Lower leg skin (tissue), 4 donors: ENCODE measurements around the gene LIME1. TPM values are rescaled to one million over a fixed set of nuclear protein-coding genes. Genes with fewer than 3 reads are reported as not detected.

ENCODE experiments used
- DNase-seq, 2 donors: peaks; one replicate each; pipeline ENCODE4 v3.0.0-alpha.2; 2019; ENCODE audit warnings: low spot score in 2 of 2
- H3K4me3 ChIP-seq: fragments of 200-600 bp; sonication (generic); 2 replicates; pipeline ENCODE4 v1.5.1; 2017; ENCODE audit warnings: mild to moderate bottlenecking, low read depth; ENCODE audit not compliant: poor library complexity, severe bottlenecking
- CTCF ChIP-seq, 3 donors: fragments of 450-650 bp; IDR thresholded peaks; one replicate each; pipeline ENCODE4 v1.5.1; 2016; ENCODE audit warnings: antibody characterized with exemption in 3 of 3, mild to moderate bottlenecking in 3 of 3, moderate library complexity in 2 of 3
- POLR2A ChIP-seq, 2 donors: fragments of 450-650 bp; IDR thresholded peaks; one replicate each; pipeline ENCODE4 v1.6.1; 2016 to 2017; ENCODE audit warnings: antibody characterized with exemption in 2 of 2, mild to moderate bottlenecking in 1 of 2, moderate library complexity in 1 of 2
- WGBS, 2 donors: methylation state at CpG; one replicate each; pipeline ENCODE4 v1.1.5; 2018; 5-methylcytosine and 5-hydroxymethylcytosine counted together
- intact Hi-C: fragments of 100-400 bp; cut with DNase I; formaldehyde crosslinking; loops from one replicate; pipeline ENCODE4 v1.15.0; 2023; ENCODE audit warnings: low total_unique reads
- total RNA-seq, 4 donors: library from RNA; depleted of rRNA; stranded (reverse); fragments of >200 nt; gene quantifications; one replicate each; pipeline ENCODE4 v1.1.0, GENCODE V29; 2016

The LIME1 gene
- total RNA-seq, 4 donors from 2014 or later: 17.8 to 26.3 (median 21.8) TPM

GRCh38 chr20:63750807-63751470 lies 14.5 kb downstream of the LIME1 start:
- H3K4me3 ChIP-seq: no peak overlapping the region
- WGBS, 2 donors: 71 to 76% methylated on average over 26 of the region's 26 CpGs
- intact Hi-C loops: no loop called here
- no peak for DNase-seq
- TF ChIP-seq CTCF (IDR thresholded peaks at IDR 0.05) (no peak), POLR2A (IDR thresholded peaks at IDR 0.05) (no peak)

- WGBS, 2 donors: 49 to 58% methylated on average over 19 to 26 of the region's 45 CpGs
- no peak for DNase-seq
- TF ChIP-seq POLR2A (IDR thresholded peaks at IDR 0.05) (no peak), CTCF (IDR thresholded peaks at IDR 0.05) (no peak)
- intact Hi-C loops: no loop called here
- no peak overlapping the region for H3K4me3 ChIP-seq
Measured at GRCh38 chr20:63751471-63752271, 15.2 kb downstream of the LIME1 start.

- DNase-seq: no peak
- 93% methylated on average over 39 to 40 of the region's 50 CpGs for WGBS, 2 donors
- H3K4me3 ChIP-seq: no peak overlapping the region
- intact Hi-C loops: no loop called here
- TF ChIP-seq POLR2A (IDR thresholded peaks at IDR 0.05): no peak
- TF ChIP-seq CTCF (IDR thresholded peaks at IDR 0.05): no peak
Measured at GRCh38 chr20:63752411-63753101, 16.1 kb downstream of the LIME1 start.

- intact Hi-C loops: no loop called here
- WGBS, 2 donors: 90 to 96% methylated on average over 12 to 13 of the region's 13 CpGs
- TF ChIP-seq POLR2A (IDR thresholded peaks at IDR 0.05): no peak
- no peak for TF ChIP-seq CTCF (IDR thresholded peaks at IDR 0.05)
- H3K4me3 ChIP-seq: no peak overlapping the region
- DNase-seq: no peak
Measured at GRCh38 chr20:63753381-63753780, 16.9 kb downstream of the LIME1 start.

- intact Hi-C loops: no loop called here
- WGBS, 2 donors: 80 to 82% methylated on average over 16 of the region's 16 CpGs
- TF ChIP-seq POLR2A (IDR thresholded peaks at IDR 0.05) (no peak), CTCF (IDR thresholded peaks at IDR 0.05) (no peak)
- DNase-seq: no peak
- no peak overlapping the region for H3K4me3 ChIP-seq
Measured at GRCh38 chr20:63754008-63754407, 17.5 kb downstream of the LIME1 start.
